ENCODE data around the gene PRKX. TPM values are rescaled to one million over a fixed set of nuclear protein-coding genes. Genes with fewer than 3 reads are reported as not detected.
A peak's percentile ranks its signal among the peaks of the same experiment; 100 is the strongest.
"Not testable (repeated sequence)": the region's sequence is repeated elsewhere in the genome, so short reads cannot be mapped to it uniquely, and the experiment has no call there.

The PRKX gene
- total RNA-seq, 1 donor from 2014 or later, result 28.9 TPM

GRCh38 chrX:3712870-3713224 lies 602 bp downstream of the PRKX start:
- DNase-seq (ENCODE audit: low spot score), result peak; percentile 76
- peak; percentile 23 for ATAC-seq
- intact Hi-C loops (cut with DNase I), result no loop called here

GRCh38 chrX:3712051-3712869 lies 1.2 kb downstream of the PRKX start:
- DNase-seq (ENCODE audit: low spot score), result peak; percentile 66
- intact Hi-C loops (cut with DNase I), result no loop called here
- peak; percentile 63 for ATAC-seq

DNA sequence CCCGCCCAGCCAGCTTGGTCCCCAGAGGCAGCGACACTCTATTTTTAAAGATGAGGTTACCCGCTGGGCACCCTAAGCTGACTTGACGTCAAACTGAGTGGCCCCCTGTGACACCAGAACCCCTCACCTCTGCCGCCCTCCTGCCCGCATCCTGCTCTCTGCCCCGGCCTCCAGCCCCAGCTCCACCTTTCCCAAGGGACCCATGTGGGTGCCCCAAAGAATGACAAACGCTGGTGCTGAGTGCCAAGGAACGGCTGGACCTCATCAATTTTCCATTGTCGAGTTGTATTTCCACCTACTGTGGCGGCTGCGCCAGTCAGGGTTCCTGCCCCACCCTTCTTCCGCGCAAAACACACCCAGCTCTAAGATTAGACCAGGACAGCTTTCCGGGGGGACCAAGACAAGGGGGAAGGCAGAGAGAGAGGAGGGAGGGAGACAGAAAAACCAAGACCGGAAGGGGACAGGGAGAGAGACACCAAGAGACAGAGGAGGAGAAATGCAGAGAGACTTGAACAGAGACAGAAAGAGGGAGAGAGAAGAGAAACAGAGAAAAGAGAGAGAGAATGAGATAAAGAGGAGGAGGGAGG lies 2.0 kb downstream of the PRKX start:
- DNase-seq (ENCODE audit: low spot score) (no peak), ATAC-seq (peak; percentile 54)
- intact Hi-C loops (cut with DNase I), result no loop called here

GRCh38 chrX:3707673-3708274 lies 5.7 kb downstream of the PRKX start:
- intact Hi-C loops (cut with DNase I); DNase-seq (ENCODE audit: low spot score); ATAC-seq: not testable (repeated sequence)

GRCh38 chrX:3706481-3706880 lies 7.0 kb downstream of the PRKX start:
- DNase-seq (ENCODE audit: low spot score), result no peak
- intact Hi-C loops (cut with DNase I), result no loop called here
- ATAC-seq, result no peak

- DNase-seq (ENCODE audit: low spot score); ATAC-seq; intact Hi-C loops (cut with DNase I): not testable (repeated sequence)
Measured at GRCh38 chrX:3703251-3703650, 10.2 kb downstream of the PRKX start.

- intact Hi-C loops (cut with DNase I); ATAC-seq; DNase-seq (ENCODE audit: low spot score): not testable (repeated sequence)
Measured at GRCh38 chrX:3702095-3702494, 11.4 kb downstream of the PRKX start.

GRCh38 chrX:3701445-3701928 lies 12.0 kb downstream of the PRKX start:
- intact Hi-C loops (cut with DNase I); DNase-seq (ENCODE audit: low spot score): not testable (repeated sequence)

DNA sequence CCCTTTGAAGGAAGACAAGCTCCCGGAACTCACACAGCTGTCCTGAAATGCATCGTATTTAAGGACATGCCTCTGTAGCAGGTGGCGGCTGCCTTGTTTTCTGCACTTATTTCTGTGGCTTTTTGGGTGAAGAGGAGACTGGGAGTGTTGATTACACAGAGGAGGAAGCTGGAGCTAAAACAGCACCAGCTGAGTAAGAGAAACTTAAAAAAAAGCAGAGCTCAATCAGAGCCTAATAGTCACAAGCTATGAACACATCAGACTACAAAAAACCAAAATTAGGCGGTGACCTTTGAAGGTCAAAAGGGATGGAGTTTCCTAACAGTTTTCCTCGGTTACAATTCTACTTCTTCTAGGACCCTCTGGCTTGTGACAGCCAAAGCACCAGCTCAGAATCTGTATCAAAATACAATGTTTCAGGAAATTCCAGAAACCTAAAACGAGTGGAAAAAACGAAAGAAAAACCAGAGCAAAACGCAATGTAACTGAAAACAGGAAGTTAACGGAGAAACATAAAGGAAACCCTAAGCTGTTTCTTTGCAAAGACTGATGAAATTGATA lies 13.5 kb downstream of the PRKX start:
- peak; percentile 73 for ATAC-seq

More at GRCh38 chrX:3701445-3701928, 12.0 kb downstream of the PRKX start:
- ATAC-seq, result not testable (repeated sequence)

DNA sequence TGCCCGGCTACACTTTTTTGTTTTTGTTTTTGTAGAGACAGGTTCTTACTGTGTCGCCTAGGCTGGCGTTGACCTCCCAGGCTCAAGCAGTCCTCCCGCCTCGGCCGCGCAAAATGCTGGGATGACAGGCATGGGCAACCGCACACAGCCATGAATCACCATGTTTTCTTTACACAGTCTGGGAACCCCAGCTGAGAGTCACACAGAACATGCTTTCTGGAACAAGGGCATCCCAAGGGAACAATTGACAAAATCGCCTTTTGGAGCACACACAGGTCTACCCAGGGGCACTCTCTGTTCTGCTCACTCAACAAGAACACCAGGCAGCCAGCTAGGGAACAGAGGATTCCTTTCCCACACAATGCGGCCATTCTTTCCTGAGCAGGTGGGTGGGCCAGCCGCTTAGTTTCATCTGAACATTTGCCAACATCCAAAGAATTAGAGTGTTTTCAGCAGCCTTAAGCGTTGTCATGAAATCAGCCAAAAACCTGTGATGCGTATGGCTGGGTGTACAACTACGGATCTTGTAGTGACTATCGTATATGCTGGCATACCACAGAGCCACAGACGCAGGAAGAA lies 15.7 kb downstream of the PRKX start:
- intact Hi-C loops (cut with DNase I), result no loop called here
- DNase-seq (ENCODE audit: low spot score) (peak; percentile 68), ATAC-seq (peak; percentile 92)

More for the DNA sequence above, 13.5 kb downstream of the PRKX start:
- no peak for DNase-seq (ENCODE audit: low spot score)
- intact Hi-C loops (cut with DNase I), result no loop called here

GRCh38 chrX:3697220-3697684 lies 16.2 kb downstream of the PRKX start:
- peak; percentile 46 for ATAC-seq
- intact Hi-C loops (cut with DNase I), result no loop called here

GRCh38 chrX:3695536-3695935 lies 17.9 kb downstream of the PRKX start:
- DNase-seq (ENCODE audit: low spot score), result no peak
- intact Hi-C loops (cut with DNase I), result no loop called here
- no peak for ATAC-seq

More at GRCh38 chrX:3697220-3697684, 16.2 kb downstream of the PRKX start:
- no peak for DNase-seq (ENCODE audit: low spot score)

- DNase-seq (ENCODE audit: low spot score), result no peak
- intact Hi-C loops (cut with DNase I), result no loop called here
- ATAC-seq, result peak; percentile 49
Measured at GRCh38 chrX:3690140-3690539, 23.3 kb downstream of the PRKX start.

- DNase-seq (ENCODE audit: low spot score); intact Hi-C loops (cut with DNase I): not testable (repeated sequence)
Measured at GRCh38 chrX:3683236-3683635, 30.2 kb downstream of the PRKX start.

GRCh38 chrX:3680459-3680858 lies 33.0 kb downstream of the PRKX start:
- intact Hi-C loops (cut with DNase I), result no loop called here
- ATAC-seq (no peak), DNase-seq (ENCODE audit: low spot score) (no peak)

More at GRCh38 chrX:3683236-3683635, 30.2 kb downstream of the PRKX start:
- not testable (repeated sequence) for ATAC-seq

DNA sequence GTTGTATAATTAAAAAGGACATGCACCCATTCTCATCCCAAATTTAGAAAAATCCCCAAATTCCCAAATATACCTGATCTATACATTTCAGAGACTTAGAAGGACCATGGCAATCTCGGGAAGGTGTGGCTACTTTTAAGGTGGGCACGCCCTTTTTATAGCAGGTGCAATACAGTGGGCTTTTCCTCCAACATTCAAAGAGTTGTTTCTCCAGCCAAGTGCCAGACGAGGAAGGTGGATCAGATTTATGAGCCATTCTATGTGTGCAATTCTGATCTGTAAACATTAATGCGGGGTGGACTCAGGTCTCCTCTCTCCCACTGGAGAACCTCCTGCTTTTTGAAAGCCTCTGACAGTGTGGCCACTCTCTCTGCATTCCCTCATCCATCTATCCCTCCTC lies 33.8 kb downstream of the PRKX start:
- intact Hi-C loops (cut with DNase I), result no loop called here
- ATAC-seq (no peak), DNase-seq (ENCODE audit: low spot score) (no peak)

DNA sequence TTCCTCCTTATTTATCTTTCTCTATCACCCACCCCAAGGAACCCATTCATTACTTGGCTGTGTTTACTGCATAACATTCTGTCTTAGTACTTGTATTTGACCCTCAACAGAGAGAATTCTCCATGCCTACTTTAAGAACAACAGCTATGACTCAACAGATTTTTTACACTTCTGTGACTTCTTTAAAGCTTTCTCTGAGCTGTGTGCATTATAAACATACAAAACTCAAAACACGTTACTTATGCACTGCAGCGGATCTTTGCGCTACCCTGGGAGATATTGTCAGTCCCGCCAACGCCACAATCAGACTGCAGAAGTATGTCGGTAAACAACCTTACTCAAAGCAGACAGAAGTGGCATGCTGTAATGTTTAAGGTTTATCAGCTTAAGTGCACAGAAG lies 35.1 kb downstream of the PRKX start:
- no peak for DNase-seq (ENCODE audit: low spot score)
- intact Hi-C loops (cut with DNase I), result no loop called here
- no peak for ATAC-seq

DNA sequence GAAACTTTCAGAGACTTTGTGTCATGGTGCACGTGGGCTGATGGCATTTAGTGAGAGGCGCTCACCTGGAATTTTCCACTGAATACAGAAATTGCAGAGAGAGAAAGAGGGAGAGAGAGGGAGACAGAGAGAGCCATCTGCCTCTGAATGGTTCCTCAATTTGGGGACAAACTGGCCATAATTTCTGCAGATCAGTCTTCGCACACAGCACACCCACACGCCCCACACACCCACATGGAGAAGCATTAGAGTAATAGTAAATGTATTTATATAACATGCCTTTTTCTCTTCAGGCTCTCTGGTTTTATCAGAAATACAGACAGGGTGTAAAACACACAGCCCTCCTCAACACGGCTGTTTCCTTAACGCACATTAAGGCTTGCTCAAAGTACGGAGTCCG lies 38.6 kb downstream of the PRKX start:
- ATAC-seq (no peak), DNase-seq (ENCODE audit: low spot score) (no peak)
- intact Hi-C loops (cut with DNase I), result no loop called here

DNA sequence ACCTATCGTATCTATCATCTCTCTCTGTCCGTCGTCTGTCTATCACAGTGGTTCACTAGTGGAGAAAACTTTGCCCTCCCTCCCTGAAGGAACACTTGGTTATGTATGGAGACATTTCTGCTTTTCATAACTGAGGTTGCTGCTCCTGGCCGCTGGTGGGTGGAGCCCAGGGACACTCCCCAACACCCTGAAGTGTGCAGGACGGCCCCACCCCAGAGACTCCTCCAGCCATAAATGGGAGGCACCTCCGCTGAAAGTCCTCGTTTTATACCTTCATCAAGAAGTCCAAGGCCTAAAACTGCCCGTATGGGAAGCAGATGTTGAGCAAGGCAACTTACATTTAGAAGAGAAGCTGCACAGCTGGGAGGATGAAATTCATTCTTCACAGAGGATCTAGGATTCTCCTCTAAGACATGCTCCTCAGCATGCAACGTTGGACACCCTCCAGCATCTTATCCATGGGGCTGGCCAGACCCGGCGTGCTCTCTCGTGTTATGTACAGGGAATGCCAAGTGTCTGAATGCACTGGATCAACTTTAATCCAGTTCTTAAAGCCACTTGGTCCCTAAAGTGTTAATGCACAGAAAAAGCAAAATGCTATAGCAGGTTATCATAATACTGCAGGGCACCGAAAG lies 43.5 kb downstream of the PRKX start:
- ATAC-seq (no peak), DNase-seq (ENCODE audit: low spot score) (no peak)
- intact Hi-C loops (cut with DNase I), result no loop called here

All from sciatic nerve (tissue), 2 donors.